ENCODE results near the gene XRN1. TPM values are rescaled to one million over a fixed set of nuclear protein-coding genes. Genes with fewer than 3 reads are reported as not detected.

The XRN1 gene
- polyA plus RNA-seq, result 10 to 100 TPM; 59.5 to 96.1 (median 60.8) TPM

GRCh38 chr3:142447852-142448823, at the start of gene XRN1:
Gene XRN1 (minus strand): TSS chr3:142448037. CDS start chr3:142447944, 93 bp downstream.
- Mint-ChIP-seq H3K4me1 (peaks cover 49 to 60% of the 10 kb centered on the region in 2 donors), H3K4me3 (peak within 1 kb of the TSS; percentile 94 to 99 (median 99)), H3K36me3 (peaks cover 0 to 5% (median 0%) of the 10 kb centered on the region in 3 donors), H3K9me3 (no peaks in the 10 kb centered on the region), H3K27ac (peak within 1 kb of the TSS; percentile 97 to 100 (median 100)), H3K27me3 (ENCODE audit: low read depth in 3 of 3) (peaks cover 4 to 13% (median 9%) of the 10 kb centered on the region in 3 donors)
- DNase-seq, result peak; percentile 96 to 97 (median 96)

- H3K9me3 Mint-ChIP-seq, result no peaks in the 10 kb centered on the region
- H3K27ac Mint-ChIP-seq, result no peak overlapping the region
- DNase-seq, result no peak
- peaks cover 0 to 2% (median 0%) of the 10 kb centered on the region in 3 donors for H3K27me3 Mint-ChIP-seq (ENCODE audit: low read depth in 3 of 3)
- no peak overlapping the region for H3K4me3 Mint-ChIP-seq
- peaks cover 32 to 68% (median 42%) of the 10 kb centered on the region in 3 donors for H3K36me3 Mint-ChIP-seq
- no peaks in the 10 kb centered on the region for H3K4me1 Mint-ChIP-seq
These were observed 47.3 kb upstream of the XRN1 start for GRCh38 chr3:142495103-142495502.

DNA sequence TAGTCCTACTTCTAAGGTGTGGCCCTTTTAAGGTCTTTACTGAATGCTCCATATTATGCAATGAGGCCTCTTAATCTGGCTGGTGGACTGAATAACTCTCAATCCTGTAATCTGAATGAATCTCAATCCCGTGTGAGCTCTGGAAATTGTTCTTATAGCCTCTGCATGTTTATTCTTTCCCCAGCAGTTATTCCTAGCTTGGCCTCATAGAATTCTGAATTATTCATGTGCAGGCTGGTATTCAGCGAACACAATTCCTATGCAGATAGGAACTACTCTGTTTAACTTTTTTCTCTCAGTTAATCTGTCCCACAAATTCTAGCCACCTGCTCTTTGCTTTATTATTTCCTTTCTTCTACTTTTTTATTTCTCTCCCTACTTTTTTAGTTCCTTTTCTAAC, 44.3 kb upstream of the XRN1 start:
- peak overlapping the region in 2 of 6 donors; percentile 20 to 28 for H3K27ac Mint-ChIP-seq
- peaks cover 46 to 75% (median 48%) of the 10 kb centered on the region in 3 donors for H3K36me3 Mint-ChIP-seq
- DNase-seq, result no peak

DNA sequence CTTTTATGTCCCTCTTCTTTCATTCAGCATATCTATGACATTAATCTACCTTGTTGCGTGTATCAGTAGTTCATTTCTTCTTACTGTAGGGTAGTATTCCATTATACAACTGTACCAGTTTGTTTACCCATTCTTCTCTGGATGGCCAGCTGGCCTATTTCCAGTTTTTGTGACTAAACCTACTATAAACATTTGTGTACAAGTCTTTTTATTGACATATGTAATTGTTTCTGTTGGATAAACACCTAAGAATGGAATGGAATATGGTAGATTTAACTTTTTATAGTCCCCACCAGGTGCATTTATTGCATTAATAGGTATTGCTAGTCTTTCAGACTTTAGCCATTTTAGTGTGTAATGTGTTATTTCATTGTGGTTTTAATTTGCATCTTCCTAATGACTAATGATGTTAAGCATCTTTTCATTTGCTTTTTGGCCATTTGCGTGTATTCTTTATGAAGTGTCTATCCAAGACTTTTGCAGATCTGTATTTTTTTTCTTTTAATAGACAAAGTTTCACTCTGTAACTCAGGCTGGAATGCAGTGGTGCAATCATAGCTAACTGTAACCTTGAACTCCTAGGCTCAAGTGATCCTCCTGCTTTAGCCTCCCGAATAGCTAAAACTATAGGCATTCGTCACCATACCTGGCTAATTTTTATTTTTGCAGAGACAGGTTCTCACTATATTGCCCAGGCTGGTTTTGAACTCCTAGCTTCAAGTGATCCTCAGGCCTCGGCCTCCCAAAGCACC, 41.9 kb upstream of the XRN1 start:
- Mint-ChIP-seq H3K9me3 (no peaks in the 10 kb centered on the region), H3K36me3 (peaks cover 52 to 73% (median 57%) of the 10 kb centered on the region in 3 donors)
- DNase-seq, result no peak

More for the DNA sequence above, 44.3 kb upstream of the XRN1 start:
- H3K27me3 Mint-ChIP-seq (ENCODE audit: low read depth in 3 of 3), result peaks cover 0 to 2% (median 0%) of the 10 kb centered on the region in 3 donors
- H3K4me1 Mint-ChIP-seq, result no peaks in the 10 kb centered on the region
- H3K4me3 Mint-ChIP-seq, result no peak overlapping the region
- no peaks in the 10 kb centered on the region for H3K9me3 Mint-ChIP-seq

DNA sequence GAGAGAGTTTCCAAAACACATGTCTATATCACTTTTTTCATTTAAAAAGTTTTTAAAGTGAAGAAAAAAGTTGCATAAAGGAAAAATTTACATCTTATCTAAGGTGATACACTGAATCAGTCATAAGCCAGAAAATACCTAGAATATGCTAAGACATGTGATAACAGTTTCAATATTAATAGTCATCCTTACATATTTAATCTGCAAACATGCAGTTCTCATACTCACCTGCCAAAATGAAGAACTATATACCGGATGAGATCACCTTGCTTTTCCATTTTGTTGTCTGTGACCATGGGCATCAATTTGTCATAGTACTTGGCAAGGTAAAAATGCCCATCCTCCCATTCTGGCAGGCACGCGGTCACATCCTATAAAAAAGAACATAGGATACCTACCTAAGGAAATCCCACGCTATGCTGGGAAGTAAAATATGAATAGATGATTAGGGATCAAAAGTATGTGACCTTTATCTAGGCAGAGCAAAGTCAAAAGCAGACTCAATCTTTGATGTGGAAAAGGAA, 37.1 kb upstream of the XRN1 start:
- DNase-seq, result no peak
- H3K27me3 Mint-ChIP-seq (ENCODE audit: low read depth in 3 of 3), result peaks cover 0 to 3% (median 0%) of the 10 kb centered on the region in 3 donors
- peaks cover 41 to 85% (median 75%) of the 10 kb centered on the region in 3 donors for H3K36me3 Mint-ChIP-seq
- H3K4me1 Mint-ChIP-seq, result no peaks in the 10 kb centered on the region
- no peak overlapping the region for H3K27ac Mint-ChIP-seq
- peaks cover 5 to 15% (median 10%) of the 10 kb centered on the region in 6 donors for H3K9me3 Mint-ChIP-seq
- H3K4me3 Mint-ChIP-seq, result no peak overlapping the region

More for the DNA sequence above, 41.9 kb upstream of the XRN1 start:
- peak overlapping the region in 1 of 6 donors; percentile 62 for H3K27ac Mint-ChIP-seq
- peaks cover 0 to 2% (median 0%) of the 10 kb centered on the region in 3 donors for H3K27me3 Mint-ChIP-seq (ENCODE audit: low read depth in 3 of 3)
- no peaks in the 10 kb centered on the region for H3K4me1 Mint-ChIP-seq
- no peak overlapping the region for H3K4me3 Mint-ChIP-seq

- H3K9me3 Mint-ChIP-seq, result peaks cover 6 to 28% (median 12%) of the 10 kb centered on the region in 6 donors
- H3K4me3 Mint-ChIP-seq, result no peak overlapping the region
- peaks cover 26 to 71% (median 60%) of the 10 kb centered on the region in 3 donors for H3K36me3 Mint-ChIP-seq
- no peak overlapping the region for H3K27ac Mint-ChIP-seq
- peaks cover 0 to 3% (median 0%) of the 10 kb centered on the region in 3 donors for H3K27me3 Mint-ChIP-seq (ENCODE audit: low read depth in 3 of 3)
- no peak for DNase-seq
- no peaks in the 10 kb centered on the region for H3K4me1 Mint-ChIP-seq
These were observed 33.4 kb upstream of the XRN1 start for GRCh38 chr3:142481196-142481595.

DNA sequence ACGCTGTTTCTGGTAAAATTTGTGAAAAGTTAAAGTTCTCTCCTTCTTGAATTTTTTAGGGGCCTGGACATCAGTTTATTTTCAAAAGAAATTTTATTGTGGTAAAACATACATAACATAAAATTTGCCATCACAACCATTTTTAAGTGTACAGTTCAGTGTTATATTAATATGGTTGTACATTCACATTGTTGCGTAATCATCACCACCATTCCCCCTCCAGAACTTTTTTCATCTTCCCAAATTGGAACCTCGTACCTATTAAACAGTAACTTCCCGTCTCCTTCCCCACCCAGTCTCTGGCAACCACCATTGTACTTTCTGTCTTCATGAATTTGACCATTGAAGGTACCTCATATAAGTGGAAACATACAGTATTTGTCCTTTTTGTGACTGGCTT, 23.0 kb upstream of the XRN1 start:
- Mint-ChIP-seq H3K4me3 (no peak overlapping the region), H3K27ac (no peak overlapping the region), H3K36me3 (peaks cover 0 to 12% (median 8%) of the 10 kb centered on the region in 3 donors), H3K9me3 (no peaks in the 10 kb centered on the region), H3K4me1 (no peaks in the 10 kb centered on the region), H3K27me3 (ENCODE audit: low read depth in 3 of 3) (no peaks in the 10 kb centered on the region)
- DNase-seq, result no peak

GRCh38 chr3:142468456-142468855, 20.6 kb upstream of the XRN1 start:
- no peaks in the 10 kb centered on the region for H3K9me3 Mint-ChIP-seq
- H3K27me3 Mint-ChIP-seq (ENCODE audit: low read depth in 3 of 3), result no peaks in the 10 kb centered on the region
- H3K27ac Mint-ChIP-seq, result no peak overlapping the region
- no peaks in the 10 kb centered on the region for H3K4me1 Mint-ChIP-seq
- peaks cover 6 to 26% (median 8%) of the 10 kb centered on the region in 3 donors for H3K36me3 Mint-ChIP-seq
- H3K4me3 Mint-ChIP-seq, result no peak overlapping the region
- DNase-seq, result no peak

DNA sequence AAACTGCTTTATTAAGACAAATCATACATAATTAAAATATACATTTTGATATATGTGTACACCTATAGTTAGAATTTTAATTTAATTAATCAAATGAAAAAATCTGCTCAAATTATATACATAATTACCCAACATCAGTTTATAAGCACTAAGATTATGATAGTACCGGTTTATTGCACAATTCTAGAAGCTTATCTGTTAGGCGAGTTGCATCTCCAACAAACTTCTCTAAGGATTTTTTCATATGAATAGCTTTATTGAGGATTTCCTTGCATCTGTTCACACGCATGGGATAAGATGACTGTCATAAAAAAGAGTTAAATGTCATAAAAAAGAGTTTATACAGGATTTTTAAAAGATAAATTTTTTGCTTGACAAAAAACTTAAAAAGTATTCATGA, 19.9 kb upstream of the XRN1 start:
- no peak for DNase-seq
- Mint-ChIP-seq H3K4me1 (no peaks in the 10 kb centered on the region), H3K27me3 (ENCODE audit: low read depth in 3 of 3) (no peaks in the 10 kb centered on the region), H3K36me3 (peaks cover 6 to 23% (median 8%) of the 10 kb centered on the region in 3 donors), H3K4me3 (no peak overlapping the region), H3K9me3 (no peaks in the 10 kb centered on the region), H3K27ac (no peak overlapping the region)

- no peak for DNase-seq
- H3K27me3 Mint-ChIP-seq (ENCODE audit: low read depth in 3 of 3), result no peaks in the 10 kb centered on the region
- H3K27ac Mint-ChIP-seq, result no peak overlapping the region
These were observed 12.9 kb upstream of the XRN1 start for GRCh38 chr3:142460689-142461088.

DNA sequence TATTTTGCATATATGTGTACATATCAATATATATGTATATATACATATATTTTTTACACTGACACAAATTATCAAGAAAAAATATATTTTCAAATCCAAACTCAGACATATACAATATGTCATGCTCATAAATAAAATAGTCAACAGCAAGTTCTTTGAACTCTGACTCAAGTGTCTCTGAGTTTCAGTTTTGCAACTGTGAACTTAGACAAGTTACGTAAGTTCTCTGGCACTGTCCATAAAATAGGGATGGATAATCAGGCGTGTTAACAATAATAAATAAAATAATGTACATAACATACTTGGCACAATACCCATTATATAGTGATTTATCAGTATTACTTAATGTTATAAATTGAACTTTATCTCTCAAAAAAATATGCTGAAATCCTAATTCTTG, 12.1 kb upstream of the XRN1 start:
- no peak overlapping the region for H3K27ac Mint-ChIP-seq
- H3K36me3 Mint-ChIP-seq, result peaks cover 14 to 39% (median 24%) of the 10 kb centered on the region in 3 donors
- no peaks in the 10 kb centered on the region for H3K9me3 Mint-ChIP-seq
- no peaks in the 10 kb centered on the region for H3K27me3 Mint-ChIP-seq (ENCODE audit: low read depth in 3 of 3)
- DNase-seq, result no peak
- no peak overlapping the region for H3K4me3 Mint-ChIP-seq
- no peaks in the 10 kb centered on the region for H3K4me1 Mint-ChIP-seq

More at GRCh38 chr3:142460689-142461088, 12.9 kb upstream of the XRN1 start:
- no peaks in the 10 kb centered on the region for H3K9me3 Mint-ChIP-seq
- H3K4me3 Mint-ChIP-seq, result no peak overlapping the region
- H3K36me3 Mint-ChIP-seq, result peaks cover 10 to 40% (median 27%) of the 10 kb centered on the region in 3 donors
- no peaks in the 10 kb centered on the region for H3K4me1 Mint-ChIP-seq

DNA sequence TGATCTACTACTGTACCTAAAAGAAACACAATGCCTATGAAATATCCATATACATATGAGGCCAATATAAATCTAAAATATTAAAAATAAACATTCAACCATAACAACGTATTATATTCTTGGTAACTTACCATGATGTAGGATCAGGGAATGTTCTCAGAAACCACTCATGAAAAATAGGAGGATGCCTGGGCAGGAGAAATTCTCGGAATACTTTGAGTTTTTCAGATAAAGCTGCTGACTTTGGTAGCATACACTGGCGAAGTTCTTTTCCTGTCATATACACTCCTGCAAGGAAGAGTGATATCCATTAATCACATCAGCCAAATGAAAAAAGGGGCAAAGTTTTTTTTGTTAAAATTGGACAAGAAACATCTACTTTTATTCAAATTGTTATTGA, 11.3 kb upstream of the XRN1 start:
- Mint-ChIP-seq H3K27ac (no peak overlapping the region), H3K4me3 (no peak overlapping the region), H3K9me3 (no peaks in the 10 kb centered on the region), H3K27me3 (ENCODE audit: low read depth in 3 of 3) (no peaks in the 10 kb centered on the region), H3K4me1 (no peaks in the 10 kb centered on the region), H3K36me3 (peaks cover 13 to 35% (median 23%) of the 10 kb centered on the region in 3 donors)
- DNase-seq, result no peak

- H3K4me3 Mint-ChIP-seq, result no peak overlapping the region
- H3K27me3 Mint-ChIP-seq (ENCODE audit: low read depth in 3 of 3), result peaks cover 4 to 13% (median 7%) of the 10 kb centered on the region in 3 donors
- no peak for DNase-seq
- peaks cover 9 to 12% (median 9%) of the 10 kb centered on the region in 3 donors for H3K36me3 Mint-ChIP-seq
- H3K27ac Mint-ChIP-seq, result peak overlapping the region in 1 of 6 donors; percentile 2
- peaks cover 24 to 33% of the 10 kb centered on the region in 2 donors for H3K4me1 Mint-ChIP-seq
- H3K9me3 Mint-ChIP-seq, result no peaks in the 10 kb centered on the region
These were observed 3.0 kb upstream of the XRN1 start for GRCh38 chr3:142450881-142451280.

Data from immature natural killer cell (primary cell).